ENCODE measurements around the gene VGLL4. TPM values are rescaled to one million over a fixed set of nuclear protein-coding genes. Genes with fewer than 3 reads are reported as not detected.

The VGLL4 gene
- polyA plus RNA-seq, 1 donor from 2014 or later, result 113 TPM

GRCh38 chr3:11629716-11630115, 14.0 kb downstream of the VGLL4 start:
- Histone ChIP-seq H3K9me2 (ENCODE audit: insufficient read depth, low read length) (no peaks in the 10 kb centered on the region), H3K36me3 (ENCODE audit: insufficient read depth, low read length) (no peaks in the 10 kb centered on the region), H3K4me2 (ENCODE audit: low read length) (no peak overlapping the region), H3F3A (ENCODE audit: insufficient read depth, low read length, poor library complexity, severe bottlenecking) (peaks cover 5% of the 10 kb centered on the region), H3K27me3 (ENCODE audit: insufficient read depth, low read depth, low read length) (no peaks in the 10 kb centered on the region), H2AFZ (ENCODE audit: low read depth, low read length) (no peak overlapping the region), H4K20me1 (ENCODE audit: insufficient read depth) (no peaks in the 10 kb centered on the region), H3K27ac (ENCODE audit: low read length) (no peak overlapping the region), H3K4me3 (ENCODE audit: low read length) (no peak overlapping the region), H3K79me2 (replicated peaks; ENCODE audit: insufficient read depth, low read length) (peaks cover 89% of the 10 kb centered on the region), H3K9ac (ENCODE audit: low read length) (no peak overlapping the region), H3K9me3 (ENCODE audit: low read length) (no peaks in the 10 kb centered on the region)
- TF ChIP-seq MXI1 (conservative IDR thresholded peaks at IDR 0.05; ENCODE audit: poor library complexity, severe bottlenecking) (no peak), CTCF (IDR thresholded peaks at IDR 0.05; ENCODE audit: poor library complexity, severe bottlenecking) (no peak), TAF1 (IDR thresholded peaks at IDR 0.05; ENCODE audit: low read depth) (no peak), POLR2AphosphoS5 (IDR thresholded peaks at IDR 0.05) (no peak), EZH2 (IDR thresholded peaks at IDR 0.05; ENCODE audit: borderline replicate concordance, insufficient read depth, low read length, poor library complexity, severe bottlenecking) (no peak)

GRCh38 chr3:11627612-11628011, 16.1 kb downstream of the VGLL4 start:
- H3K79me2 ChIP-seq (replicated peaks; ENCODE audit: insufficient read depth, low read length), result peaks cover 90% of the 10 kb centered on the region
- H3K4me3 ChIP-seq (ENCODE audit: low read length), result no peak overlapping the region
- no peaks in the 10 kb centered on the region for H3K9me3 ChIP-seq (ENCODE audit: low read length)
- H3K9me2 ChIP-seq (ENCODE audit: insufficient read depth, low read length), result no peaks in the 10 kb centered on the region
- no peaks in the 10 kb centered on the region for H3K36me3 ChIP-seq (ENCODE audit: insufficient read depth, low read length)
- no peak overlapping the region for H3K9ac ChIP-seq (ENCODE audit: low read length)
- H3K27ac ChIP-seq (ENCODE audit: low read length), result no peak overlapping the region
- peaks cover 5% of the 10 kb centered on the region for H3F3A ChIP-seq (ENCODE audit: insufficient read depth, low read length, poor library complexity, severe bottlenecking)
- H3K4me2 ChIP-seq (ENCODE audit: low read length), result no peak overlapping the region
- no peaks in the 10 kb centered on the region for H3K27me3 ChIP-seq (ENCODE audit: insufficient read depth, low read depth, low read length)
- no peaks in the 10 kb centered on the region for H4K20me1 ChIP-seq (ENCODE audit: insufficient read depth)
- no peak overlapping the region for H2AFZ ChIP-seq (ENCODE audit: low read depth, low read length)
- TF ChIP-seq MXI1 (conservative IDR thresholded peaks at IDR 0.05; ENCODE audit: poor library complexity, severe bottlenecking) (no peak), TAF1 (IDR thresholded peaks at IDR 0.05; ENCODE audit: low read depth) (no peak), EP300 (conservative IDR thresholded peaks at IDR 0.05; ENCODE audit: poor library complexity, severe bottlenecking) (no peak)

GRCh38 chr3:11626084-11626463, 17.6 kb downstream of the VGLL4 start:
- no peak overlapping the region for H3K27ac ChIP-seq (ENCODE audit: low read length)
- no peaks in the 10 kb centered on the region for H3K9me2 ChIP-seq (ENCODE audit: insufficient read depth, low read length)
- H4K20me1 ChIP-seq (ENCODE audit: insufficient read depth), result no peaks in the 10 kb centered on the region
- TF ChIP-seq MXI1 (conservative IDR thresholded peaks at IDR 0.05; ENCODE audit: poor library complexity, severe bottlenecking) (no peak), CTCF (IDR thresholded peaks at IDR 0.05; ENCODE audit: poor library complexity, severe bottlenecking) (no peak), RAD21 (conservative IDR thresholded peaks at IDR 0.05) (no peak), POLR2AphosphoS5 (IDR thresholded peaks at IDR 0.05) (no peak), TAF1 (IDR thresholded peaks at IDR 0.05; ENCODE audit: low read depth) (no peak), EP300 (conservative IDR thresholded peaks at IDR 0.05; ENCODE audit: poor library complexity, severe bottlenecking) (no peak), REST (IDR thresholded peaks at IDR 0.05; ENCODE audit: borderline replicate concordance) (no peak), EZH2 (IDR thresholded peaks at IDR 0.05; ENCODE audit: borderline replicate concordance, insufficient read depth, low read length, poor library complexity, severe bottlenecking) (no peak), SMC3 (conservative IDR thresholded peaks at IDR 0.05; ENCODE audit: poor library complexity) (no peak)
- H3K4me2 ChIP-seq (ENCODE audit: low read length), result no peak overlapping the region
- no peak overlapping the region for H3K9ac ChIP-seq (ENCODE audit: low read length)
- H3K79me2 ChIP-seq (replicated peaks; ENCODE audit: insufficient read depth, low read length), result peaks cover 96% of the 10 kb centered on the region
- no peak overlapping the region for H3K4me3 ChIP-seq (ENCODE audit: low read length)
- peaks cover 3% of the 10 kb centered on the region for H3F3A ChIP-seq (ENCODE audit: insufficient read depth, low read length, poor library complexity, severe bottlenecking)
- no peaks in the 10 kb centered on the region for H3K36me3 ChIP-seq (ENCODE audit: insufficient read depth, low read length)
- H3K27me3 ChIP-seq (ENCODE audit: insufficient read depth, low read depth, low read length), result no peaks in the 10 kb centered on the region
- no peaks in the 10 kb centered on the region for H3K9me3 ChIP-seq (ENCODE audit: low read length)
- H2AFZ ChIP-seq (ENCODE audit: low read depth, low read length), result no peak overlapping the region
